LNCaP clone FGC (cell line): ENCODE results near the gene ANO5.

Experiments
- DNase-seq: peaks from one replicate; pipeline ENCODE4 v3.0.0-alpha.2; 2011; ENCODE audit warnings: low read depth
- H3K4me3 ChIP-seq: 2 replicates; pipeline ENCODE4 v1.5.1; 2011; ENCODE audit warnings: mild to moderate bottlenecking, low read depth, low read length, control low read depth
- CTCF ChIP-seq: IDR thresholded peaks from 2 replicates; pipeline ENCODE4 v1.5.1; 2012; ENCODE audit warnings: mild to moderate bottlenecking; ENCODE audit not compliant: control insufficient read depth, insufficient read depth; ENCODE audit errors: extremely low read depth

Gene ANO5

DNA sequence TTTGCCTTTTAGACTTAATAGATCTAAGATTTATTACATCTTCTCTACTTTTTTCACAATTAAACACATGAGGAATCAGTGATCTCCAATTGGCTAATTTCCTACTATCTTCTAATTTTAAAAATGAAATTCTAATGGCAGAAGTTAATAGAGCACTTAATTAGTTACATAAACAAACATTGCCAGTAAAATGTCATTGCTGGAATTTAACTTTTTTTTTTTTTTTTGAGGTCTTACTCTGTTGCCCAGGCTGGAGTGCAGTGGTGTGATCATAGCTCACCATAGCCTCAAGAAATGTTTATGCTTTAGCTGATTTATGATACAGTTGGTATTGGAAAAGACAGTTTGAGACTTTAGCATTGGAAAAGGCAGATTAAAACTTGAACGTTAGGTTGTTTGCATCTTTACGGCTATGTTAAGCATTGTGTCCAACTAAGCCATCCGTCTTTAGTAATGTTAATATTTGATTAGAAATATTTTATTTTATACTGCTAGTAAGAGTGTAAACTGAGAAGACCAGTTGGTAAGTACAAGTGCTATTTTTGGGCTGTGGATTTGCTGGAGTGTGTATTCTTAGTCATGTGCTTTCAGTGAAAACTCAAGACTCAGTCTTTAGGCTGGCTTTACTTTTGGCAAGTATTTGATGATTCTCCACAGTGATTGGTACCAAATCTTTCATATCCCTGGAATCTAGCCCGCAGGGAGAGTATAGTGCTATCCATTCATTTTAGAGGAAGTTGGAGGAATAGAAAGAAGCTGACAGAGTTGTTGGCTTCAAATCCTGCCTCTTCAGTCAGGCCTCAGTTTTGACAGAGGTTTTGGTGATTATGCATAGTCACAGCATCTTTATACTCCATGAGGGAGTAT, 4.5 kb downstream of the ANO5 start:
- no peak overlapping the region for H3K4me3 ChIP-seq
- DNase-seq, result no peak
- no peak for TF ChIP-seq CTCF

DNA sequence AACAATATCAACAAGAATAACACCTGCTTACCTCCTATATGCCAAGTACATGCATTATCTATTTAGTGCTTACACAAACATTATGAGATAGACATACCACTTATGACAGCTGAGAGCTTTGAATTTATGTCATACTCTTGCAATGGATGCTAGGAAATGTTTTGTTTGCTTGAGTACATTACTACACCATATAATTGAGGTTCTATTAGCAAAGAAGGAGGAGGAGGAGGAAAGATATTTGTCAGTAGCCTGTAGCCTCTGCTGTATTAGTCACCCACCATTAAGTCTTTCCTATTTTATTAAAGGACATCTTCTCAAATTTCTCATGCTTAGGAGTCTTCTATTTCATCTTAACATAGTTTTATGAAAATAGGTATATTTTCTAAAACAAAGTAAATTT, 6.4 kb downstream of the ANO5 start:
- DNase-seq, result no peak
- H3K4me3 ChIP-seq, result no peak overlapping the region
- no peak for TF ChIP-seq CTCF

DNA sequence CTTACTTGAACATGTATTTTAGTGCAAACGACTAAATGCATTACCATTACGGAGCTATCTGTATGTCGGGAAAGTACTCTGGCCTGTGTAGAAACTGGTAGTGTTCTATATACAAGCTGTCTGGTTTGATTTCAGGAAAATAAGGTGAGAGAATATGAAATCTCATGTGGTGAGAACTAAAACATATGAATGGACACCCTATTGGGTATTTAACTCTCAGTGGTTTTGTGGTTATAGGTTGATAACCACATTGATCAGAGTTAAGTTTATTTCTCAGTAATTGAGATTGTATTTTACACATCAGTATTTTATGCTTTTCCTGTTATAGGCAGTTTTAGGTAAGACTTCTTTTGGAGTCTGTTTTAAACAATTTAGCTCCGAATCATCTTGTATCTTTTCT, 10.4 kb downstream of the ANO5 start:
- no peak for TF ChIP-seq CTCF
- DNase-seq, result no peak
- H3K4me3 ChIP-seq, result no peak overlapping the region

DNA sequence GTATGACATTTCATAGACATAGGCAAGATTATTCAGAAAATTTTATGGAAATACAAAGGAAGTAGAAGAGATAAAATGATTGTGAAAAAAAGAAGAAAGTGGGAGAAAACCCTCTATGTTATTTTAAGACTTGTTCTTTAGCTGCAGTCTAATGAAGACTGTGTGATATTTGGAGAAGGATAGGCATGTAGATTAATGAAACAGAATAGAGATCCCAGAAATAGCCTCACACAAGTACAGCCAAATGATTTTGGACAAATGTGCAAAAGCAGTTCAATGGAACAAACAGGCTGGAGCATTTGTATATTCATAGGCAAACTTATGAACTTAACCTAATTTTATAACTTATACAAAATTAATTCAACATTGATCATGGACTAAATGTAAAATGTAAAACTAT, 14.3 kb downstream of the ANO5 start:
- no peak for TF ChIP-seq CTCF
- DNase-seq, result no peak
- H3K4me3 ChIP-seq, result no peak overlapping the region

DNA sequence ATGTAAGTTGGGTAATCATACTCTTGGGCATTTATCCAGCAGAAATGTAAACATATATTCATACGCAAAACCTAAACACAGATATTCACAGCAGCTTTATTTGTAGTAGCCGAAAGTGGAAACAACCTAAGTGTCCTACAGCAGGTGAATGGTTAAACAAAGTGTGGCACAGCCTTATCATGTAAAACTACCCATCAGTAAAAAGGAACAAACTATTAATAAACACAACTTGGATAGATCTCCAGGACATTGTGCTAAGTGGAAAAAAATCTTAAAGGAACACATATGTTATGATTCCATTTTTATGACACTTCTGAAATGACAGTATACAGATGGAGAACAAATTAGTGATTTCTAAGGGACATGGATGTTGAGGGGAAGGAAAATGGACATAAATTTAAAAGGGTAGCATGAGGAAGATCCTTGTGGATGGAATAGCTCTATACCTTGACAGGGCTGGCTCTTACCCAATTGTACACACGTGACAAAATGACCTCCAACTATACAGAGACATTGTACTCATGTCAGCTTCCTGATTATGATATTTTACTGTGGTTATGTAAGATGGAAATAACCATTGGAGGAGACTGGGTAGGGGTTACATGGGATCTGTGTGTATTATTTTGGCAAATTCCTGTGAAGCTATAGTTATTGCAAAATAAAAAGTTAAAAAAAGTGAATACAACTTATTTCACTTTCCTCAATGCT, 15.4 kb downstream of the ANO5 start:
- no peak for TF ChIP-seq CTCF
- no peak for DNase-seq

GRCh38 chr11:22216940-22217339, 24.1 kb downstream of the ANO5 start:
- H3K4me3 ChIP-seq, result no peak overlapping the region
- TF ChIP-seq CTCF, result no peak
- DNase-seq, result no peak

More for the DNA sequence above, 15.4 kb downstream of the ANO5 start:
- H3K4me3 ChIP-seq, result no peak overlapping the region
